Measurements from ENCODE around the gene COL4A2.

The COL4A2 gene

GRCh38 chr13:110445722-110446574, 138.9 kb downstream of the COL4A2 start:
- 92 to 93% methylated on average over 25 of the region's 25 CpGs for WGBS, 2 experiments
- no peaks in the 10 kb centered on the region for H3K9me3 ChIP-seq (ENCODE audit: control insufficient read depth, low read length)
- no peak overlapping the region for H3K27ac ChIP-seq (ENCODE audit: insufficient read depth, low read depth, low read length, poor library complexity, severe bottlenecking)
- no peak overlapping the region for H3K4me3 ChIP-seq (ENCODE audit: insufficient read depth, low read depth, low read length)
- no peaks in the 10 kb centered on the region for H3K27me3 ChIP-seq (ENCODE audit: control insufficient read depth, insufficient read depth, low read length, poor library complexity, severe bottlenecking)
- no peaks in the 10 kb centered on the region for H3K4me1 ChIP-seq (ENCODE audit: control insufficient read depth, insufficient read depth, low read length)
- H3K36me3 ChIP-seq (ENCODE audit: control insufficient read depth, insufficient read depth, low read length), result peaks cover 14% of the 10 kb centered on the region

- H3K9me3 ChIP-seq (ENCODE audit: control insufficient read depth, low read length), result no peaks in the 10 kb centered on the region
- H3K4me3 ChIP-seq (ENCODE audit: insufficient read depth, low read depth, low read length), result no peak overlapping the region
- H3K4me1 ChIP-seq (ENCODE audit: control insufficient read depth, insufficient read depth, low read length), result no peaks in the 10 kb centered on the region
- H3K27ac ChIP-seq (ENCODE audit: insufficient read depth, low read depth, low read length, poor library complexity, severe bottlenecking), result no peak overlapping the region
- H3K27me3 ChIP-seq (ENCODE audit: control insufficient read depth, insufficient read depth, low read length, poor library complexity, severe bottlenecking), result no peaks in the 10 kb centered on the region
- 86 to 90% methylated on average over 4 of the region's 4 CpGs for WGBS, 2 experiments
- H3K36me3 ChIP-seq (ENCODE audit: control insufficient read depth, insufficient read depth, low read length), result peaks cover 14% of the 10 kb centered on the region
These were observed 139.4 kb downstream of the COL4A2 start for GRCh38 chr13:110446575-110446890.

GRCh38 chr13:110447058-110447511, 140.0 kb downstream of the COL4A2 start:
- Histone ChIP-seq H3K36me3 (ENCODE audit: control insufficient read depth, insufficient read depth, low read length) (peaks cover 14% of the 10 kb centered on the region), H3K27ac (ENCODE audit: insufficient read depth, low read depth, low read length, poor library complexity, severe bottlenecking) (no peak overlapping the region), H3K9me3 (ENCODE audit: control insufficient read depth, low read length) (no peaks in the 10 kb centered on the region), H3K27me3 (ENCODE audit: control insufficient read depth, insufficient read depth, low read length, poor library complexity, severe bottlenecking) (no peaks in the 10 kb centered on the region), H3K4me1 (ENCODE audit: control insufficient read depth, insufficient read depth, low read length) (no peaks in the 10 kb centered on the region), H3K4me3 (ENCODE audit: insufficient read depth, low read depth, low read length) (no peak overlapping the region)
- 95% methylated on average over 12 of the region's 12 CpGs for WGBS, 2 experiments

GRCh38 chr13:110447801-110448200, 140.7 kb downstream of the COL4A2 start:
- no peak overlapping the region for H3K27ac ChIP-seq (ENCODE audit: insufficient read depth, low read depth, low read length, poor library complexity, severe bottlenecking)
- no peak overlapping the region for H3K4me3 ChIP-seq (ENCODE audit: insufficient read depth, low read depth, low read length)
- 96% methylated on average over 9 of the region's 9 CpGs for WGBS, 2 experiments
- no peaks in the 10 kb centered on the region for H3K27me3 ChIP-seq (ENCODE audit: control insufficient read depth, insufficient read depth, low read length, poor library complexity, severe bottlenecking)
- peaks cover 14% of the 10 kb centered on the region for H3K36me3 ChIP-seq (ENCODE audit: control insufficient read depth, insufficient read depth, low read length)
- H3K9me3 ChIP-seq (ENCODE audit: control insufficient read depth, low read length), result no peaks in the 10 kb centered on the region
- no peaks in the 10 kb centered on the region for H3K4me1 ChIP-seq (ENCODE audit: control insufficient read depth, insufficient read depth, low read length)

- WGBS, 2 experiments, result 94% methylated on average over 8 of the region's 8 CpGs
- no peaks in the 10 kb centered on the region for H3K4me1 ChIP-seq (ENCODE audit: control insufficient read depth, insufficient read depth, low read length)
- no peak overlapping the region for H3K27ac ChIP-seq (ENCODE audit: insufficient read depth, low read depth, low read length, poor library complexity, severe bottlenecking)
- H3K27me3 ChIP-seq (ENCODE audit: control insufficient read depth, insufficient read depth, low read length, poor library complexity, severe bottlenecking), result no peaks in the 10 kb centered on the region
- peaks cover 14% of the 10 kb centered on the region for H3K36me3 ChIP-seq (ENCODE audit: control insufficient read depth, insufficient read depth, low read length)
- H3K4me3 ChIP-seq (ENCODE audit: insufficient read depth, low read depth, low read length), result no peak overlapping the region
- no peaks in the 10 kb centered on the region for H3K9me3 ChIP-seq (ENCODE audit: control insufficient read depth, low read length)
These were observed 141.1 kb downstream of the COL4A2 start for GRCh38 chr13:110448230-110448629.

- 93 to 96% methylated on average over 12 of the region's 12 CpGs for WGBS, 2 experiments
- peaks cover 14% of the 10 kb centered on the region for H3K36me3 ChIP-seq (ENCODE audit: control insufficient read depth, insufficient read depth, low read length)
These were observed 141.6 kb downstream of the COL4A2 start for GRCh38 chr13:110448677-110449076.

GRCh38 chr13:110449219-110450015, 142.3 kb downstream of the COL4A2 start:
- Histone ChIP-seq H3K4me3 (ENCODE audit: insufficient read depth, low read depth, low read length) (no peak overlapping the region), H3K4me1 (ENCODE audit: control insufficient read depth, insufficient read depth, low read length) (peaks cover 7% of the 10 kb centered on the region), H3K9me3 (ENCODE audit: control insufficient read depth, low read length) (no peaks in the 10 kb centered on the region), H3K27me3 (ENCODE audit: control insufficient read depth, insufficient read depth, low read length, poor library complexity, severe bottlenecking) (no peaks in the 10 kb centered on the region), H3K36me3 (ENCODE audit: control insufficient read depth, insufficient read depth, low read length) (peaks cover 14% of the 10 kb centered on the region), H3K27ac (ENCODE audit: insufficient read depth, low read depth, low read length, poor library complexity, severe bottlenecking) (no peak overlapping the region)
- 95 to 96% methylated on average over 18 to 19 of the region's 19 CpGs for WGBS, 2 experiments

More at GRCh38 chr13:110448677-110449076, 141.6 kb downstream of the COL4A2 start:
- peaks cover 1% of the 10 kb centered on the region for H3K4me1 ChIP-seq (ENCODE audit: control insufficient read depth, insufficient read depth, low read length)
- no peak overlapping the region for H3K4me3 ChIP-seq (ENCODE audit: insufficient read depth, low read depth, low read length)
- H3K27me3 ChIP-seq (ENCODE audit: control insufficient read depth, insufficient read depth, low read length, poor library complexity, severe bottlenecking), result no peaks in the 10 kb centered on the region
- H3K27ac ChIP-seq (ENCODE audit: insufficient read depth, low read depth, low read length, poor library complexity, severe bottlenecking), result no peak overlapping the region
- no peaks in the 10 kb centered on the region for H3K9me3 ChIP-seq (ENCODE audit: control insufficient read depth, low read length)

- Histone ChIP-seq H3K36me3 (ENCODE audit: control insufficient read depth, insufficient read depth, low read length) (peaks cover 14% of the 10 kb centered on the region), H3K27ac (ENCODE audit: insufficient read depth, low read depth, low read length, poor library complexity, severe bottlenecking) (no peak overlapping the region), H3K4me3 (ENCODE audit: insufficient read depth, low read depth, low read length) (no peak overlapping the region), H3K4me1 (ENCODE audit: control insufficient read depth, insufficient read depth, low read length) (peaks cover 11% of the 10 kb centered on the region), H3K9me3 (ENCODE audit: control insufficient read depth, low read length) (no peaks in the 10 kb centered on the region), H3K27me3 (ENCODE audit: control insufficient read depth, insufficient read depth, low read length, poor library complexity, severe bottlenecking) (no peaks in the 10 kb centered on the region)
- 96 to 97% methylated on average over 24 of the region's 24 CpGs for WGBS, 2 experiments
These were observed 143.2 kb downstream of the COL4A2 start for GRCh38 chr13:110450016-110450900.

- H3K27ac ChIP-seq (ENCODE audit: insufficient read depth, low read depth, low read length, poor library complexity, severe bottlenecking), result no peak overlapping the region
- H3K4me3 ChIP-seq (ENCODE audit: insufficient read depth, low read depth, low read length), result no peak overlapping the region
- H3K9me3 ChIP-seq (ENCODE audit: control insufficient read depth, low read length), result no peaks in the 10 kb centered on the region
- peaks cover 11% of the 10 kb centered on the region for H3K4me1 ChIP-seq (ENCODE audit: control insufficient read depth, insufficient read depth, low read length)
- 92 to 93% methylated on average over 12 of the region's 12 CpGs for WGBS, 2 experiments
- no peaks in the 10 kb centered on the region for H3K27me3 ChIP-seq (ENCODE audit: control insufficient read depth, insufficient read depth, low read length, poor library complexity, severe bottlenecking)
- H3K36me3 ChIP-seq (ENCODE audit: control insufficient read depth, insufficient read depth, low read length), result peaks cover 14% of the 10 kb centered on the region
These were observed 144.1 kb downstream of the COL4A2 start for GRCh38 chr13:110450941-110451730.
